GM18951 (cell line): ENCODE data around the gene ACOX3.

ENCODE experiments used
- POLR2A ChIP-seq: IDR thresholded peaks from 4 replicates; pipeline ENCODE4 v1.6.1; 2011; ENCODE audit warnings: mild to moderate bottlenecking; ENCODE audit not compliant: insufficient read length, insufficient read depth; ENCODE audit errors: extremely low read depth
- in situ Hi-C: fragments of 300-500 bp; cut with MboI; formaldehyde crosslinking; loops from one replicate; pipeline ENCODE4 v1.12.0; 2022; ENCODE audit warnings: low sequenced_read_pairs, mixed read lengths, inconsistent platforms; ENCODE audit not compliant: unreplicated experiment

Gene ACOX3

GRCh38 chr4:8370835-8371595, 69.5 kb downstream of the ACOX3 start:
- no peak for TF ChIP-seq POLR2A
- in situ Hi-C loops = no loop called here

GRCh38 chr4:8370106-8370787, 70.3 kb downstream of the ACOX3 start:
- in situ Hi-C loops = no loop called here
- no peak for TF ChIP-seq POLR2A

- TF ChIP-seq POLR2A = no peak
- in situ Hi-C loops = no loop called here
Observed at GRCh38 chr4:8369426-8370105, 71.0 kb downstream of the ACOX3 start.

GRCh38 chr4:8368998-8369397, 71.5 kb downstream of the ACOX3 start:
- in situ Hi-C loops = no loop called here
- no peak for TF ChIP-seq POLR2A

- TF ChIP-seq POLR2A = no peak
- in situ Hi-C loops = no loop called here
Observed at GRCh38 chr4:8368061-8368481, 72.5 kb downstream of the ACOX3 start.

GRCh38 chr4:8366601-8367000, 73.9 kb downstream of the ACOX3 start:
- TF ChIP-seq POLR2A = no peak
- in situ Hi-C loops = no loop called here

- no peak for TF ChIP-seq POLR2A
- in situ Hi-C loops = no loop called here
Observed at GRCh38 chr4:8365951-8366350, 74.6 kb downstream of the ACOX3 start.

- TF ChIP-seq POLR2A = no peak
- in situ Hi-C loops = no loop called here
Observed at GRCh38 chr4:8365353-8365752, 75.2 kb downstream of the ACOX3 start.

GRCh38 chr4:8364848-8365350, 75.6 kb downstream of the ACOX3 start:
- in situ Hi-C loops = no loop called here
- TF ChIP-seq POLR2A = no peak

GRCh38 chr4:8364141-8364540, 76.4 kb downstream of the ACOX3 start:
- no peak for TF ChIP-seq POLR2A
- in situ Hi-C loops = no loop called here

GRCh38 chr4:8362483-8362882, 78.0 kb downstream of the ACOX3 start:
- in situ Hi-C loops = no loop called here
- TF ChIP-seq POLR2A = no peak

GRCh38 chr4:8359193-8359592, 81.3 kb downstream of the ACOX3 start:
- in situ Hi-C loops = no loop called here
- no peak for TF ChIP-seq POLR2A

- TF ChIP-seq POLR2A = no peak
- in situ Hi-C loops = no loop called here
Observed at GRCh38 chr4:8356856-8357255, 83.7 kb downstream of the ACOX3 start.

GRCh38 chr4:8355864-8356565, 84.5 kb downstream of the ACOX3 start:
- in situ Hi-C loops = no loop called here

More at GRCh38 chr4:8355864-8356565, 84.5 kb downstream of the ACOX3 start:
- TF ChIP-seq POLR2A = no peak
